Endothelial cell of umbilical vein (primary cell): ENCODE results near the gene BLOC1S1. TPM values are rescaled to one million over a fixed set of nuclear protein-coding genes. Genes with fewer than 3 reads are reported as not detected.

ENCODE experiments used
- BruUV-seq: library from RNA; stranded (reverse); fragments of 400-500 nt; replicated peaks from 2 replicates; lab custom pipeline; 2021; lab: Mats Ljungman, UMichigan
- CTCF ChIA-PET: fragments of 300-600, 350-600 bp; sonication (Branson Sonifier 250); formaldehyde crosslinking; loops from one replicate; lab custom pipeline; 2021; ENCODE audit warnings: antibody characterized with exemption, inconsistent platforms; lab: Charles Lee
- POLR2A ChIA-PET: fragments of 300-600, 350-600 bp; sonication (Branson Sonifier 250); formaldehyde crosslinking; loops from one replicate; lab custom pipeline; 2021; ENCODE audit warnings: antibody characterized with exemption, inconsistent platforms; lab: Charles Lee
- DNase-seq: peaks from one replicate; pipeline ENCODE4 v3.0.0-alpha.2; 2011; ENCODE audit warnings: low read depth, low spot score
- FAIRE-seq: peaks from 2 replicates; lab custom pipeline; 2011; peaks lifted over from hg19 to GRCh38; lab: Jason Lieb, UNC
- H2AFZ ChIP-seq: 2 replicates; pipeline ENCODE4 v1.6.0; 2012; ENCODE audit warnings: low read depth, low read length, control low read depth, inconsistent platforms
- H3K27ac ChIP-seq: 2 replicates; pipeline ENCODE4 v1.5.1; 2011; ENCODE audit warnings: low read depth, mild to moderate bottlenecking, control low read depth, low read length, moderate library complexity; ENCODE audit not compliant: insufficient read depth
- H3K27me3 ChIP-seq, 2 experiments: 2 replicates each; pipeline versions ENCODE4 v1.6.0 to v1.6.1; 2011; ENCODE audit warnings: low read length in 2 of 2, mixed read lengths in 1 of 2; ENCODE audit not compliant: control insufficient read depth in 2 of 2, insufficient read depth in 2 of 2
- H3K36me3 ChIP-seq, 2 experiments: 2 replicates in 1 of 2; 3 replicates in 1 of 2; pipeline ENCODE4 v1.5.1; 2011; ENCODE audit warnings: low read length in 2 of 2, mild to moderate bottlenecking in 1 of 2, moderate library complexity in 1 of 2; ENCODE audit not compliant: control insufficient read depth in 2 of 2, insufficient read depth in 2 of 2; ENCODE audit errors: extremely low read depth in 1 of 2
- H3K4me1 ChIP-seq: 3 replicates; pipeline ENCODE4 v1.5.1; 2011; ENCODE audit warnings: mild to moderate bottlenecking, low read length; ENCODE audit not compliant: control insufficient read depth, insufficient read depth; ENCODE audit errors: extremely low read depth
- H3K4me2 ChIP-seq: 2 replicates; pipeline ENCODE4 v1.6.1; 2011; ENCODE audit warnings: low read length, control low read depth, mixed read lengths; ENCODE audit not compliant: insufficient read depth
- H3K4me3 ChIP-seq, 3 experiments: fragments of 200-600 bp in 1 of 3; sonication (generic), shearing (Covaris generic) in 1 of 3; replicated peaks in 1 of 3; 2 replicates each; pipeline ENCODE4 v1.5.1; 2011 to 2016; ENCODE audit warnings: control low read depth in 3 of 3, low read length in 3 of 3, mild to moderate bottlenecking in 2 of 3, inconsistent platforms in 1 of 3, low read depth in 1 of 3, moderate library complexity in 1 of 3; ENCODE audit not compliant: insufficient read depth in 1 of 3
- H3K79me2 ChIP-seq: 2 replicates; pipeline ENCODE4 v1.6.0; 2012; ENCODE audit warnings: low read length, inconsistent platforms; ENCODE audit not compliant: control insufficient read depth, insufficient read depth
- H3K9ac ChIP-seq: replicated peaks from 2 replicates; pipeline ENCODE3; 2011; ENCODE audit warnings: low read length, control low read depth; ENCODE audit not compliant: insufficient read depth; ENCODE audit errors: extremely low read depth
- H3K9me1 ChIP-seq: replicated peaks from 3 replicates; pipeline ENCODE4 v1.6.0; 2011; ENCODE audit warnings: mild to moderate bottlenecking, low read length; ENCODE audit not compliant: control insufficient read depth, insufficient read depth; ENCODE audit errors: extremely low read depth
- H3K9me3 ChIP-seq: replicated peaks from 2 replicates; pipeline ENCODE4 v1.5.1; 2012; ENCODE audit warnings: low read length, inconsistent platforms; ENCODE audit not compliant: control insufficient read depth, insufficient read depth
- H4K20me1 ChIP-seq: replicated peaks from 2 replicates; pipeline ENCODE3; 2011; ENCODE audit warnings: mild to moderate bottlenecking, low read length; ENCODE audit not compliant: control insufficient read depth, insufficient read depth; ENCODE audit errors: extremely low read depth
- EZH2 ChIP-seq: IDR thresholded peaks from 2 replicates; pipeline ENCODE4 v1.6.1; 2012; ENCODE audit warnings: borderline replicate concordance, low read depth, mild to moderate bottlenecking, moderate library complexity, low read length, inconsistent platforms; ENCODE audit not compliant: severe bottlenecking
- FOS ChIP-seq: IDR thresholded peaks from 2 replicates; pipeline ENCODE4 v1.6.1; 2011; ENCODE audit warnings: mild to moderate bottlenecking, low read length, moderate library complexity, borderline replicate concordance; ENCODE audit not compliant: insufficient read depth
- GATA2 ChIP-seq: IDR thresholded peaks from 2 replicates; pipeline ENCODE4 v1.7.0; 2011; ENCODE audit warnings: low read depth, mild to moderate bottlenecking, moderate library complexity, mixed read lengths, low read length; ENCODE audit not compliant: insufficient read length, insufficient read depth
- JUN ChIP-seq: IDR thresholded peaks from 2 replicates; pipeline ENCODE4 v1.6.1; 2011; ENCODE audit warnings: borderline replicate concordance, low read depth; ENCODE audit not compliant: insufficient read length, insufficient read depth
- MAX ChIP-seq: IDR thresholded peaks from 2 replicates; pipeline ENCODE4 v1.6.1; 2011; ENCODE audit not compliant: insufficient read depth, insufficient read length
- MYC ChIP-seq: IDR thresholded peaks from one replicate; pipeline ENCODE4 v1.6.1; 2011; ENCODE audit warnings: mild to moderate bottlenecking, low read depth, low read length
- POLR2A ChIP-seq: IDR thresholded peaks from 2 replicates; pipeline ENCODE4 v1.6.1; 2012; ENCODE audit warnings: low read depth, mild to moderate bottlenecking, control low read depth, low read length
- POLR2AphosphoS5 ChIP-seq: IDR thresholded peaks from 2 replicates; pipeline ENCODE4 v1.6.1; 2012; ENCODE audit warnings: low read depth, mild to moderate bottlenecking, control low read depth, low read length, moderate library complexity; ENCODE audit not compliant: insufficient read depth
- dilution Hi-C: fragments of 300-500 bp; cut with MboI; formaldehyde crosslinking; loops from one replicate; pipeline ENCODE4 v1.15.0; 2019; ENCODE audit warnings: low sequenced_read_pairs; ENCODE audit not compliant: extremely low pct_ligation_motif_present
- intact Hi-C: fragments of 100-400 bp; cut with micrococcal nuclease; formaldehyde crosslinking; loops from one replicate; pipeline ENCODE4 v1.10.0; 2022
- polyA plus RNA-seq, 4 experiments: library from polyadenylated mRNA; depleted of rRNA in 3 of 4; stranded (reverse) in 3 of 4; unstranded in 1 of 4; fragments of >200 nt; gene quantifications; 2 replicates each; pipeline versions ENCODE4 v1.2.1 to v1.2.3, GENCODE V29; 2011 to 2012; ENCODE audit warnings: missing spikeins in 1 of 4
- total RNA-seq: library from RNA; stranded (reverse); gene quantifications from 2 replicates; pipeline ENCODE4 v1.2.3, GENCODE V29; 2021
- TF ChIP-seq, protein P1 (sequence below), 2 donors: IDR thresholded peaks; 1 replicate in 1 of 2; 2 replicates in 1 of 2; pipeline ENCODE4 v1.5.1; 2011; ENCODE audit warnings: low read length in 2 of 2, mild to moderate bottlenecking in 2 of 2, moderate library complexity in 2 of 2, control low read depth in 1 of 2, inconsistent platforms in 1 of 2, low read depth in 1 of 2; ENCODE audit not compliant: insufficient read depth in 1 of 2; ENCODE audit errors: extremely low read depth in 1 of 2

Gene BLOC1S1
- total and polyA plus RNA-seq, 2 donors (not counting 3 experiments of a cell fraction or from before 2014, with no cell fraction given), result 84.1 to 192 TPM

DNA sequence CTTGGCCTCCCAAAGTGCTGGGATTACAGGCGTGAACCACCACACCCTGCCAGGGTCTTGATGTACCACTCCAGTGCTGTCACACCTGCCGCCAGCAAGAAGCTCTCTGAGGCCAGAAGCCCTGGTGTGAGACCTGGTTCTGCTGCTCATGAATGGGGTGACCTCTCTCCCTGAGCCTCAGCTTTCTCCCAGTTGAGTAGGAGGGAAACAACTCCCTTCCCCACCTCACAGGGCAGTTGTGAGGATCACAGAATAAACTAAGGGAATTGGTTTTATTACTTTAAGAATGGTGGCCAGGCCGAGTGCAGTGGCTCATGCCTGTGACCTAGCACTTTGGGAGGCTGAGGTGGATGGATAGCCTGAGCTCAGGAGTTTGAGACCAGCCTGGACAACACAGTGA, 18.7 kb downstream of the BLOC1S1 start:
- Histone ChIP-seq H3K36me3 (no peaks in the 10 kb centered on the region), H3K27me3 (no peaks in the 10 kb centered on the region), H2AFZ (no peak overlapping the region), H4K20me1 (no peaks in the 10 kb centered on the region), H3K4me2 (no peak overlapping the region), H3K9ac (no peak overlapping the region), H3K4me1 (peaks cover 18% of the 10 kb centered on the region), H3K4me3 (no peak overlapping the region), H3K79me2 (no peaks in the 10 kb centered on the region), H3K9me3 (no peaks in the 10 kb centered on the region), H3K9me1 (no peaks in the 10 kb centered on the region), H3K27ac (no peak overlapping the region)
- intact Hi-C loops, result no loop called here
- dilution Hi-C loops, result no loop called here
- no TSS peak for BruUV-seq
- TF ChIP-seq POLR2AphosphoS5 (no peak), GATA2 (no peak), FOS (no peak), POLR2A (no peak), JUN (no peak), MYC (no peak), MAX (no peak), EZH2 (no peak)
- TF ChIP-seq, protein P1, sequence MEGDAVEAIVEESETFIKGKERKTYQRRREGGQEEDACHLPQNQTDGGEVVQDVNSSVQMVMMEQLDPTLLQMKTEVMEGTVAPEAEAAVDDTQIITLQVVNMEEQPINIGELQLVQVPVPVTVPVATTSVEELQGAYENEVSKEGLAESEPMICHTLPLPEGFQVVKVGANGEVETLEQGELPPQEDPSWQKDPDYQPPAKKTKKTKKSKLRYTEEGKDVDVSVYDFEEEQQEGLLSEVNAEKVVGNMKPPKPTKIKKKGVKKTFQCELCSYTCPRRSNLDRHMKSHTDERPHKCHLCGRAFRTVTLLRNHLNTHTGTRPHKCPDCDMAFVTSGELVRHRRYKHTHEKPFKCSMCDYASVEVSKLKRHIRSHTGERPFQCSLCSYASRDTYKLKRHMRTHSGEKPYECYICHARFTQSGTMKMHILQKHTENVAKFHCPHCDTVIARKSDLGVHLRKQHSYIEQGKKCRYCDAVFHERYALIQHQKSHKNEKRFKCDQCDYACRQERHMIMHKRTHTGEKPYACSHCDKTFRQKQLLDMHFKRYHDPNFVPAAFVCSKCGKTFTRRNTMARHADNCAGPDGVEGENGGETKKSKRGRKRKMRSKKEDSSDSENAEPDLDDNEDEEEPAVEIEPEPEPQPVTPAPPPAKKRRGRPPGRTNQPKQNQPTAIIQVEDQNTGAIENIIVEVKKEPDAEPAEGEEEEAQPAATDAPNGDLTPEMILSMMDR (IDR thresholded peaks at IDR 0.05; ENCODE audit: extremely low read depth in 1 of 2, insufficient read depth in 1 of 2, low read depth in 1 of 2, low read length in 2 of 2), result no peak
- ChIA-PET POLR2A (no interaction called here), CTCF (interaction anchor here (8.2 kb wide), 1 partner anchor 14 kb away, joined by 151 read pairs; the partner anchor contains the start of genes BLOC1S1 and RDH5)
- FAIRE-seq, result no peak
- DNase-seq, result no peak
